ENCODE data around the gene TBL1XR1. TPM values are rescaled to one million over a fixed set of nuclear protein-coding genes. Genes with fewer than 3 reads are reported as not detected.
A peak's percentile ranks its signal among the peaks of the same experiment; 100 is the strongest.

TBL1XR1 gene
- total and polyA plus RNA-seq, 2 of the 13 experiments (the other 11 are each of a cell fraction or from before 2014, with no cell fraction given), result 57.7 to 62.5 TPM

DNA sequence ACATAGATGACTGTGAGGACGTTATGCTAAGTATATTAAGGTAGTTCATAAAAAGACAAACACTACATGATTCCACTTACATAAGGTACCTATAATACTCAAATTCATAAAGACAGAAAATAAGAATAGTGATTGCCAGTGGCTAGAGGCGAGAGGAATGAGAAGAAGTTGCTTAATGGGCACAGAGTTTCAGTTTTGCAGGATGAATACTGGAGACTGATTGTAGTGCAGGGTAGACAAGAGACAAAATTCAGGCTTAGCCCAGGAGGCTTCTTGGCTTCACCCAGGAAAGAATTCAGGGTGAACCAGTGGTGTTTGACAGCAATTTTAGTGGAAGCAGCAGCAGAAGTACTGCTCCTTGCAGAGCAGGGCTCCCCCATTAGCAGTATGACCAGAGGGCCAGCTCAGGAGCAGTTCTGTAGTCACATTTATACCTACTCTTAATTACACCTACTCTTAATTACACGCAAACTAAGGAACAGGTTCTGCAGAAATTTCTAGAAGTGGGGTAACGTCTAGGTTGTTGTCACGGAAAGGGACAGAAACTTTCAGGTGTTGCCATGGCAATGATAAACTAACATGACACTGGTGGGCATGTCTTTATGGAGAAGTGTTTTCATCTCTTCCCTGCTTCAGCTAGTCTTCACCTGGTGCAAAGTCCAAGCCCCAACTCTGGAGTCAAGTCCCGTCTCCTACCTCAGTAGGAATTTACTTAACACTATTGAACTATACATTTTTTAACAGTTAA, 55.2 kb downstream of the TBL1XR1 start (continued):
- TF ChIP-seq SPEN (CRISPR knock-in tag; IDR thresholded peaks at IDR 0.05; ENCODE audit: low read depth) (no peak), RNF219 (CRISPR knock-in tag; IDR thresholded peaks at IDR 0.05) (no peak), HES4 (CRISPR knock-in tag; IDR thresholded peaks at IDR 0.05; ENCODE audit: borderline replicate concordance) (no peak), ZNF138 (CRISPR knock-in tag; IDR thresholded peaks at IDR 0.05; ENCODE audit: low read depth) (no peak), JDP2 (CRISPR knock-in tag; IDR thresholded peaks at IDR 0.05; ENCODE audit: borderline replicate concordance) (no peak), PAF1 (CRISPR knock-in tag; IDR thresholded peaks at IDR 0.05) (no peak), ZNF790 (CRISPR knock-in tag; IDR thresholded peaks at IDR 0.05; ENCODE audit: borderline replicate concordance) (no peak), RFX3 (CRISPR knock-in tag; IDR thresholded peaks at IDR 0.05) (peak; percentile 75), RFX1 (IDR thresholded peaks at IDR 0.05) (peak; percentile 46), ZNF3 (CRISPR knock-in tag; IDR thresholded peaks at IDR 0.05) (no peak)
- TF ChIP-seq, protein P1, sequence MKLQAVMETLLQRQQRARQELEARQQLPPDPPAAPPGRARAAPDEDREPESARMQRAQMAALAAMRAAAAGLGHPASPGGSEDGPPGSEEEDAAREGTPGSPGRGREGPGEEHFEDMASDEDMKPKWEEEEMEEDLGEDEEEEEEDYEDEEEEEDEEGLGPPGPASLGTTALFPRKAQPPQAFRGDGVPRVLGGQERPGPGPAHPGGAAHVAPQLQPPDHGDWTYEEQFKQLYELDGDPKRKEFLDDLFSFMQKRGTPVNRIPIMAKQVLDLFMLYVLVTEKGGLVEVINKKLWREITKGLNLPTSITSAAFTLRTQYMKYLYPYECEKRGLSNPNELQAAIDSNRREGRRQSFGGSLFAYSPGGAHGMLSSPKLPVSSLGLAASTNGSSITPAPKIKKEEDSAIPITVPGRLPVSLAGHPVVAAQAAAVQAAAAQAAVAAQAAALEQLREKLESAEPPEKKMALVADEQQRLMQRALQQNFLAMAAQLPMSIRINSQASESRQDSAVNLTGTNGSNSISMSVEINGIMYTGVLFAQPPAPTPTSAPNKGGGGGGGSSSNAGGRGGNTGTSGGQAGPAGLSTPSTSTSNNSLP (IDR thresholded peaks at IDR 0.05; ENCODE audit: low read depth, low read length), result no peak
- TF ChIP-seq, protein P2, sequence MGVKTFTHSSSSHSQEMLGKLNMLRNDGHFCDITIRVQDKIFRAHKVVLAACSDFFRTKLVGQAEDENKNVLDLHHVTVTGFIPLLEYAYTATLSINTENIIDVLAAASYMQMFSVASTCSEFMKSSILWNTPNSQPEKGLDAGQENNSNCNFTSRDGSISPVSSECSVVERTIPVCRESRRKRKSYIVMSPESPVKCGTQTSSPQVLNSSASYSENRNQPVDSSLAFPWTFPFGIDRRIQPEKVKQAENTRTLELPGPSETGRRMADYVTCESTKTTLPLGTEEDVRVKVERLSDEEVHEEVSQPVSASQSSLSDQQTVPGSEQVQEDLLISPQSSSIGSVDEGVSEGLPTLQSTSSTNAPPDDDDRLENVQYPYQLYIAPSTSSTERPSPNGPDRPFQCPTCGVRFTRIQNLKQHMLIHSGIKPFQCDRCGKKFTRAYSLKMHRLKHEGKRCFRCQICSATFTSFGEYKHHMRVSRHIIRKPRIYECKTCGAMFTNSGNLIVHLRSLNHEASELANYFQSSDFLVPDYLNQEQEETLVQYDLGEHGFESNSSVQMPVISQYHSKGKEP (CRISPR knock-in tag; IDR thresholded peaks at IDR 0.05), result no peak
